Measurements from ENCODE around the gene NAALADL2. TPM values are rescaled to one million over a fixed set of nuclear protein-coding genes. Genes with fewer than 3 reads are reported as not detected.

NAALADL2 gene
- total RNA-seq, 4 donors from 2014 or later = 10.3 to 16.7 (median 10.9) TPM

DNA sequence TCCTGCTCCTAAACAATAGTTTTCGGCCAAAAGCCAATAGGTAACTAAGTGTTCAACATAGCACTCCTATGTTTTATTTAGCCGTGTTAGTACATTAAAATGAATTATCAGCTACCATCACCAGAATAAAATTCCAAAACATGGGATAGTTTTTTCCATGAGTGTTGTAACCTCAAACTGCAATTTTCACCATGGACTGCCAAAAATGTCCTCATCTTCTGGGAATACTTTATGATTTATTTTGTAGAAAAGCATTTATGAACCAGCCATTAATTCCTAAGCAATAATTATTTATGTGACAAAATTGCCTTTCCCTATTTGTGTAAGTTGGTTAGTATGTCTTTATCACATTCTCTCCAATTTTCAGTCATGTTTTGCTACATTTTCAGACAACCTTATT, 438.1 kb downstream of the NAALADL2 start:
- WGBS, 2 donors = 79 to 85% methylated on average over 2 of the region's 2 CpGs
- Histone ChIP-seq H3K4me1 (no peaks in the 10 kb centered on the region), H3K4me3 (no peak overlapping the region), H3K27ac (no peak overlapping the region), H3K27me3 (no peaks in the 10 kb centered on the region), H3K9me3 (peaks cover 0 to 9% (median 0%) of the 10 kb centered on the region in 4 donors), H3K36me3 (no peaks in the 10 kb centered on the region)
- no peak for DNase-seq (ENCODE audit: low spot score in 2 of 2)
- TF ChIP-seq POLR2A (IDR thresholded peaks at IDR 0.05) = no peak
- TF ChIP-seq, protein P1, sequence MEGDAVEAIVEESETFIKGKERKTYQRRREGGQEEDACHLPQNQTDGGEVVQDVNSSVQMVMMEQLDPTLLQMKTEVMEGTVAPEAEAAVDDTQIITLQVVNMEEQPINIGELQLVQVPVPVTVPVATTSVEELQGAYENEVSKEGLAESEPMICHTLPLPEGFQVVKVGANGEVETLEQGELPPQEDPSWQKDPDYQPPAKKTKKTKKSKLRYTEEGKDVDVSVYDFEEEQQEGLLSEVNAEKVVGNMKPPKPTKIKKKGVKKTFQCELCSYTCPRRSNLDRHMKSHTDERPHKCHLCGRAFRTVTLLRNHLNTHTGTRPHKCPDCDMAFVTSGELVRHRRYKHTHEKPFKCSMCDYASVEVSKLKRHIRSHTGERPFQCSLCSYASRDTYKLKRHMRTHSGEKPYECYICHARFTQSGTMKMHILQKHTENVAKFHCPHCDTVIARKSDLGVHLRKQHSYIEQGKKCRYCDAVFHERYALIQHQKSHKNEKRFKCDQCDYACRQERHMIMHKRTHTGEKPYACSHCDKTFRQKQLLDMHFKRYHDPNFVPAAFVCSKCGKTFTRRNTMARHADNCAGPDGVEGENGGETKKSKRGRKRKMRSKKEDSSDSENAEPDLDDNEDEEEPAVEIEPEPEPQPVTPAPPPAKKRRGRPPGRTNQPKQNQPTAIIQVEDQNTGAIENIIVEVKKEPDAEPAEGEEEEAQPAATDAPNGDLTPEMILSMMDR (IDR thresholded peaks at IDR 0.05) = no peak
- no peak for TF ChIP-seq EP300 (IDR thresholded peaks at IDR 0.05)

DNA sequence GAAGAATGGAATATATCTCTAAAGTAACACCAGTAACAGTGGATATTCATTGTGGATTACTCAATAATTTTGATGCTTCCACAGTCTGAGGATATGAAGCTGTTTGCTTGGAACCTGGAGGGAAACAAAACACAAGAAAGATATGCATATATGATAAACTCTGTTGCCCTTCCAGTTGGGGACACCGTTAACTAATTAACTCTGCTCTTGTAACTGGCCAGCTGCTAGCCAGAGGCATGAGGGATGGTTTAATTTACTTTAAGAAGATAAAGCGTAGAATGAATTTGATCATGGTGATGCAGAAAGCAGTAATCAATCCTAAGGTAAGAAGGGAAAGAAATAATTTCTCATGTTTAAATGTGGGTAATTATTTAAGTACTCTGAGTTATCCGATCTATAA, 442.6 kb downstream of the NAALADL2 start:
- Histone ChIP-seq H3K27me3 (no peaks in the 10 kb centered on the region), H3K27ac (no peak overlapping the region), H3K36me3 (no peaks in the 10 kb centered on the region), H3K9me3 (peaks cover 0 to 9% (median 0%) of the 10 kb centered on the region in 4 donors), H3K4me3 (no peak overlapping the region), H3K4me1 (peaks cover 0 to 9% (median 0%) of the 10 kb centered on the region in 4 donors)
- 94 to 96% methylated on average over 3 of the region's 3 CpGs for WGBS, 2 donors
- TF ChIP-seq, protein P1 (IDR thresholded peaks at IDR 0.05) = no peak
- no peak for TF ChIP-seq POLR2A (IDR thresholded peaks at IDR 0.05)
- no peak for TF ChIP-seq EP300 (IDR thresholded peaks at IDR 0.05)
- DNase-seq (ENCODE audit: low spot score in 2 of 2) = no peak

DNA sequence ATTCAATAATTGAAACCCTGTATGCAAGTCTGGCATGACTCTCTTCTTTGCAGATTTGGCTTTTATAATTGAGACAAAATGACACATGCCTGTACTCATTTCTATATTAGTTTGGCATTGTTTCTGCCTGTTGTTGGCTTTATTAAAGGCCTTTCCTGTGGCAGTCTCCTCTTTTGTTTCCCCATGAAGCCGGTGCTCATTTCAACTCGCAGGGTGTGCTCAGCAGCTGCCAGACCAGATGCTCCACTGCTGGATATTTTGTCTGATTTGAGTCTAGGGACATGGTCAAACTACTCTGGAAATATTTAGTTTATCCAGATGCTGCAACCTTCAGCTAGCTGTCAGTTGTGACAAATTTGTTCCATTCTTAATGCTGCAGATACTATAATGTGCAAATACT, 445.3 kb downstream of the NAALADL2 start:
- H3K4me1 ChIP-seq = peaks cover 0 to 12% (median 0%) of the 10 kb centered on the region in 4 donors
- H3K27me3 ChIP-seq = no peaks in the 10 kb centered on the region
- DNase-seq (ENCODE audit: low spot score in 2 of 2) = peak in 1 of 2 donors; percentile 5
- H3K4me3 ChIP-seq = no peak overlapping the region
- H3K36me3 ChIP-seq = no peaks in the 10 kb centered on the region
- no peak overlapping the region for H3K27ac ChIP-seq
- 45 to 51% methylated on average over 2 of the region's 2 CpGs for WGBS, 2 donors
- peaks cover 0 to 4% (median 0%) of the 10 kb centered on the region in 4 donors for H3K9me3 ChIP-seq
- no peak for TF ChIP-seq EP300 (IDR thresholded peaks at IDR 0.05)
- no peak for TF ChIP-seq POLR2A (IDR thresholded peaks at IDR 0.05)
- TF ChIP-seq, protein P1 (IDR thresholded peaks at IDR 0.05) = no peak

DNA sequence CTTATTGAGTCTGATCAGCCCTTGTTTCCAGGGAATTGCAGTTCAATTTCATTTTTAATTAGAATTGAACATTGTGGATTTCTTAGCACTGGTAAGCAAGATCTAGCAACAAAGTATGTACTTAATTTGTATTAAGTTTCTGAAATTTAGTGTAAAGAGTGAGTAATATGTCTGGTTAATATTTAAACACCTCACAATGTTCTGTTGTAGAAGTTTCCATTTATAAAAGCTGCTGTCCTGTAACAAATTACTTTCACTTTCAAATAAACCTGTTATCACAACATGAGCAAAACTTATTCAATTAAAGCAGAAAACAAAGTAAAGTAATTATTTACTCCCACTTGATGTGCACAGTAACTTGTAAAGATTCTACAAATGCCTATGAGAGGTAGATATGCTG, 448.5 kb downstream of the NAALADL2 start:
- Histone ChIP-seq H3K9me3 (no peaks in the 10 kb centered on the region), H3K27me3 (no peaks in the 10 kb centered on the region), H3K4me3 (peak overlapping the region in 1 of 4 donors; percentile 8), H3K36me3 (no peaks in the 10 kb centered on the region), H3K4me1 (peaks cover 0 to 12% (median 0%) of the 10 kb centered on the region in 4 donors), H3K27ac (no peak overlapping the region)
- DNase-seq (ENCODE audit: low spot score in 2 of 2) = no peak
- TF ChIP-seq POLR2A (IDR thresholded peaks at IDR 0.05) = no peak
- no peak for TF ChIP-seq EP300 (IDR thresholded peaks at IDR 0.05)

DNA sequence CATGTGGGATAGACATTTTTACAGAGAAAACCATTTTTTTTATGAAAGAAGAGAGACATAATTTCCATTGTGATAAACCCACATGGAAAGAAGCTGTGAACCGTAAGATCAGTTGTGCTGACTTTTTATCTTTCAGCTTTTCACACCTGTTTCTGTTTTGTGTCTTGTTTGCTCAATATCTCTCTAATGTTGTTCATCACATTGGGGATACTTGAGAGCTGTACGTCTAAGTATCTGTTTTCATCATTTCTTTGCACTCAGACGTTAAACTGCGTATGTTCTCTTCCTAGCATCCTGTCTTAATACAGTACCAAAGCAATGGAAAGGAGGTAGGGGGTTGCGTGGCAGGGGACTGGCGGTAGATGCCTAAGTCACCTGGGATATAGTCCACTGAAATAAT, 449.0 kb downstream of the NAALADL2 start:
- peak overlapping the region in 1 of 4 donors; percentile 8 for H3K4me3 ChIP-seq
- no peak for TF ChIP-seq EP300 (IDR thresholded peaks at IDR 0.05)
- TF ChIP-seq, protein P1 (IDR thresholded peaks at IDR 0.05) = no peak
- no peak for TF ChIP-seq POLR2A (IDR thresholded peaks at IDR 0.05)
- 79 to 81% methylated on average over 6 of the region's 6 CpGs for WGBS, 2 donors
- peaks cover 0 to 12% (median 0%) of the 10 kb centered on the region in 4 donors for H3K4me1 ChIP-seq
- H3K27me3 ChIP-seq = no peaks in the 10 kb centered on the region
- no peak for DNase-seq (ENCODE audit: low spot score in 2 of 2)
- no peak overlapping the region for H3K27ac ChIP-seq
- no peaks in the 10 kb centered on the region for H3K36me3 ChIP-seq
- H3K9me3 ChIP-seq = no peaks in the 10 kb centered on the region

DNA sequence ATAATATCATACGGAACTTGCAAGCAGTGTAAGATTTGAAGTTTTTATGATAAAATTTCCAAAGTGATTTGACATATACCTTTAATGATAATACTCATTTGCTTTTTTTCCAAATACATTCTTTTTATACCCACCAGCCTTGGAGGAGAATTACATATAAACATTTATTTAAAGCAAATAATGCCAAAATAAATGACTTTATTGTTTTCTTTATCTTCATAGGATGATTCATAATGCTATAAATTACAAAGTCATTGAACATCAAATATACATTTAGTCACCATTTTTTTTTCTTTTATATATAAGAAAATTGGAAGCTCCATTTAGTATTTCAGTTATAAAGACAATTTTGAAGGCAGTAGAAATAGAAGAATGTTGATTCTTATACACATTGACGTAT, 450.9 kb downstream of the NAALADL2 start:
- H3K4me3 ChIP-seq = no peak overlapping the region
- DNase-seq (ENCODE audit: low spot score in 2 of 2) = no peak
- H3K9me3 ChIP-seq = no peaks in the 10 kb centered on the region
- peaks cover 0 to 3% (median 0%) of the 10 kb centered on the region in 4 donors for H3K4me1 ChIP-seq
- 88 to 96% methylated on average over 2 of the region's 2 CpGs for WGBS, 2 donors
- TF ChIP-seq, protein P1 (IDR thresholded peaks at IDR 0.05) = no peak
- TF ChIP-seq EP300 (IDR thresholded peaks at IDR 0.05) (no peak), POLR2A (IDR thresholded peaks at IDR 0.05) (no peak)
- no peak overlapping the region for H3K27ac ChIP-seq
- no peaks in the 10 kb centered on the region for H3K27me3 ChIP-seq
- H3K36me3 ChIP-seq = no peaks in the 10 kb centered on the region
